Fibroblast of mammary gland (primary cell): ENCODE data around the gene GRK3.
A peak's percentile ranks its signal among the peaks of the same experiment; 100 is the strongest.

Source experiments
- DNase-seq: peaks from one replicate; pipeline ENCODE4 v3.0.0-alpha.2; 2010; ENCODE audit warnings: low read depth
- H3K4me3 ChIP-seq: 2 replicates; pipeline ENCODE4 v1.5.1; 2011; ENCODE audit warnings: low read depth, mild to moderate bottlenecking, low read length, moderate library complexity; ENCODE audit not compliant: control insufficient read depth
- CTCF ChIP-seq: conservative IDR thresholded peaks from 2 replicates; pipeline ENCODE4 v1.5.1; 2011; ENCODE audit warnings: low read depth, low read length, inconsistent platforms; ENCODE audit not compliant: control insufficient read depth, insufficient read depth

The GRK3 gene

GRCh38 chr22:25764270-25765015, 200.0 kb downstream of the GRK3 start:
- TF ChIP-seq CTCF: peak; percentile 9
- no peak for DNase-seq
- H3K4me3 ChIP-seq: no peak overlapping the region

- H3K4me3 ChIP-seq: no peak overlapping the region
- no peak for DNase-seq
- TF ChIP-seq CTCF: no peak
These were observed 200.5 kb downstream of the GRK3 start for GRCh38 chr22:25765016-25765367.

- DNase-seq: no peak
- H3K4me3 ChIP-seq: no peak overlapping the region
- TF ChIP-seq CTCF: no peak
These were observed 201.3 kb downstream of the GRK3 start for GRCh38 chr22:25765801-25766200.

- no peak for DNase-seq
- no peak overlapping the region for H3K4me3 ChIP-seq
- TF ChIP-seq CTCF: no peak
These were observed 201.9 kb downstream of the GRK3 start for GRCh38 chr22:25766418-25766817.

GRCh38 chr22:25770333-25770732, 205.9 kb downstream of the GRK3 start:
- no peak for DNase-seq
- no peak overlapping the region for H3K4me3 ChIP-seq
- TF ChIP-seq CTCF: no peak

- no peak for TF ChIP-seq CTCF
- DNase-seq: no peak
- no peak overlapping the region for H3K4me3 ChIP-seq
These were observed 207.8 kb downstream of the GRK3 start for GRCh38 chr22:25772288-25772687.
